NCI-H128 (cell line): ENCODE results near the gene ELOVL1.

ENCODE experiments used
- DNase-seq: peaks from one replicate; lab custom pipeline; 2025; ENCODE audit not compliant: unreplicated experiment; lab: John Stamatoyannopoulos, UW

The ELOVL1 gene

GRCh38 chr1:43331688-43332087 lies 36.1 kb downstream of the ELOVL1 start:
- no peak for DNase-seq

- no peak for DNase-seq
These were observed 37.6 kb downstream of the ELOVL1 start for GRCh38 chr1:43329995-43330751.

GRCh38 chr1:43327549-43328292 lies 40.1 kb downstream of the ELOVL1 start:
- DNase-seq, result no peak

DNA sequence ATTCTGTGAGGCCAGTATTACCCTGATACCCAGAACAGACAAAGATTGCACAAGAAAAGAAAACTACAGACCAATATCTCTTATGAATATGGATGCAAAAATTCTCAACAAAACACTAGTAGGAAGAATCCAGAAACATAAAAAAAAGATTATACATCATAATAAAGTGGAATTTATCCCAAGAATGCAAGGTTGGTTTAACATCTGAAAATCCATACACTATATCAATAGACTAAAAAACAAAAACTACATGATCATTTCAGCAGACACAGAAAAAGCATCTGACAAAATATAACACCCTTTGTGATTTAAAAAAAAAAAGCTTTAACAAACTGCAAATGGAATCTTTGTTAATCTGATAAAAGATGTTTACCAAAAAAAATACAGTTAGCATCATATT lies 42.4 kb downstream of the ELOVL1 start:
- no peak for DNase-seq

DNA sequence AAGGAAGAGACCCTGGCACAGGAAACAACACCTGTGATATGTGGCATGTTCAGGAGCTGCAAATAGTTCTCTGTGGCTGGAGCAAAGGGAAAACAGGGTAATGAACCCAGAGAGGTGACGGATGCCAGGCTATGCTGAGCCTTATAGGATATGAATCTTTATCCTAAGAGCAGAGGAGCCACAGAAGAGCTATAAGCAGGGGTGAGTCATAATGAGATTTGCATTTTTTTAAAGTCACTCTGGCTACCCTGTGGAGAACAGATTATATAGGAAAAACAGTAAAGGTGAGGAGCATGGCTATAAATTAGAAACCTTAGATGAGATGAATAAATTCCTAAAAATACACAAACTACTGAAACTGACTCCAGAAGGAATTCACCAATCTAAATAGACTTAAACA lies 43.0 kb downstream of the ELOVL1 start:
- no peak for DNase-seq

GRCh38 chr1:43322506-43322905 lies 45.3 kb downstream of the ELOVL1 start:
- no peak for DNase-seq

DNA sequence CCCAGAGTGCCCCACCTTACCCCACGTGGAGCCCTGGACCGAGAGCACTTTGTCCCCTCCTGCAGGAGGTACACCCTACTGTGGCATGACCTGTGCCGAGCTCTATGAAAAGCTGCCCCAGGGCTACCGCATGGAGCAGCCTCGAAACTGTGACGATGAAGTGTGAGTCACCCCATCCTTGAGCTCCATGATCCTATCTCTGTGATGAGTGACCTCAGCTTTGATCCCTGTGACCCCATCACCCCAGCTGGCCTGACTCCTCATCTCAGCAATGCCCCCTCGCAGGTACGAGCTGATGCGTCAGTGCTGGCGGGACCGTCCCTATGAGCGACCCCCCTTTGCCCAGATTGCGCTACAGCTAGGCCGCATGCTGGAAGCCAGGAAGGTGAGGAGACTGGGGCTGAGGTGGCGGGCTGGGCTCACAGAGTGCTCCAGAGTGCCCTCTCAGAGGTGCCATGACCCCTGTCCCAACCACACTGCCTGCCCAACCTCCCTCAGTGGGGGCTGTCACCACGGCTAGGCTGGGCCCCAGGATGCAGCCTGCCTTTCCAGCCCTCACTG lies 46.4 kb downstream of the ELOVL1 start:
- DNase-seq, result no peak

DNA sequence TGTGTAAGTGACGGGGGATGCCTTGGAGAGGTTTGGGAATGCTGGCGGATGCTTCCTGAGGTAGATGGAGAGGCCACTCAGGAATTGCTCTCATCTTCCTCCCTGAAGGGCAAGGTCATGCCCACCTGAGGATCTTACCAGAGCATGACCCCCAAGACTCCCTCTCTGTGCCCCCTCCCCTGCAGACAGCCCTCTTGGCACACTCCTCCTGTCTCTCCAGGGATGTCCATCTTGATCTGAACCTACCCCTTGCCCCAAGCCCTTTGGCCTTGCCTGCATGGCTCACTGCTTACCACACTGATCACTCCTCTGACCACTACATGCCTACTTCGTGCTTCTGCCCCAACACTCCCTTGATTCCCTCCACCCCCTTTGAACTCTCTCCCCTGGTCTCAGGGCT lies 48.0 kb downstream of the ELOVL1 start:
- DNase-seq, result no peak

DNA sequence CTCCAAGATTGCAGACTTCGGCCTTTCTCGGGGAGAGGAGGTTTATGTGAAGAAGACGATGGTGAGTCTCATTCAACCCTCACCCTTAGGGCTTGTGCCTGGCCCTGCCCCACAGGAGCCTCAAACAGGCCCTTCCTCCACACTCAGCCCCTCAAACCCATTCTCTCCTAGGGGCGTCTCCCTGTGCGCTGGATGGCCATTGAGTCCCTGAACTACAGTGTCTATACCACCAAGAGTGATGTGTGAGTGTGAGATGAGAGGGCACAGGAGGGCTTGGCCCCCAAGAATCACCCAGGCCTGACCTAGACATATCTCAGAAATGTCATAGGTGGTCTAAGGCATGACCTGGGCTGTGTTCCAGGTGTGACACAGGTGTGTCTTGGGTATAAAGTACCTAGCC lies 48.5 kb downstream of the ELOVL1 start:
- DNase-seq, result no peak

DNA sequence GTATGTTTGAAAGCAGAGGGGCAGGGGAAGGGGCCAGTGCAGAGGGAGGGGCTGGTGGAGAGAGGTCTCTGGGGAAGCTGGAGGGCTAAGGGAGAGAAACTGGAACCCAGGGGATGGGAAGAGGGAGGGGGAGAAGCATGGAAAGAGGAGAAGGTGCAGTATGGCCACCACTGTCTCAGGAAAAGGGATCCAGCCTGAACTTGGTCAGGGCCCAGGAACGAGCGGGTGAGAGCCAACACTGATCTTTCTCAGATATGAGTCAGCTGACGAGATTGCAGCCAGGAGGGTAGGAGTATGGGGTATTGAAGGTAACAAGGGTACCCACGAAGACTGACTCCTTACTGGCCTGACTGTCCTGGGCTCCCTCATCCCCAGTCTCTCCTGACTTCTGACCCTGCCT lies 49.0 kb downstream of the ELOVL1 start:
- DNase-seq, result no peak

DNA sequence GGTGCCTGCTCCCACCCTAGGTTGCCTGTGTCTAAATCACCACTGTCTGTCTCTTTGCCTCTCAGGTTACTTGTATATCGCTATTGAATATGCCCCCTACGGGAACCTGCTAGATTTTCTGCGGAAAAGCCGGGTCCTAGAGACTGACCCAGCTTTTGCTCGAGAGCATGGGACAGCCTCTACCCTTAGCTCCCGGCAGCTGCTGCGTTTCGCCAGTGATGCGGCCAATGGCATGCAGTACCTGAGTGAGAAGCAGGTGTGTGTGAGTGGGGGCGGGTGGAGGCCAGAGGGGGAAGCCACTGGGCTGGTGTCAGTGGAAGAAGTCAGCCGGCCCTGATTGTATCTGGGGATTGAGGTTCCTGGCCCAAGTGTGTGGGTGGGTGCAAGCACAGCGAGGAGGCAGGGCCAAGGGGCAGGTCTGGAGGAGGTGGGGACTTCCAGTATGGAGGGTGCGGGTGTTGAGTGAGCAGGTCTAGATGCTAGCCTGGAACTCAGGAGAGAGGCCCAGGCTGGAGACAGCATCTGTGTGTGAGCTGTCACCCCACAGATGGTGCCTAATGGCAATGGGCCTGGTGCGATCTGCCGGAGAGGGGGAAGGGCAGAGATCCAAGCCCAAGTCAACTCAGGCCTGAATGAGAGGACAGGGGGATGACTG lies 49.9 kb downstream of the ELOVL1 start:
- no peak for DNase-seq

DNA sequence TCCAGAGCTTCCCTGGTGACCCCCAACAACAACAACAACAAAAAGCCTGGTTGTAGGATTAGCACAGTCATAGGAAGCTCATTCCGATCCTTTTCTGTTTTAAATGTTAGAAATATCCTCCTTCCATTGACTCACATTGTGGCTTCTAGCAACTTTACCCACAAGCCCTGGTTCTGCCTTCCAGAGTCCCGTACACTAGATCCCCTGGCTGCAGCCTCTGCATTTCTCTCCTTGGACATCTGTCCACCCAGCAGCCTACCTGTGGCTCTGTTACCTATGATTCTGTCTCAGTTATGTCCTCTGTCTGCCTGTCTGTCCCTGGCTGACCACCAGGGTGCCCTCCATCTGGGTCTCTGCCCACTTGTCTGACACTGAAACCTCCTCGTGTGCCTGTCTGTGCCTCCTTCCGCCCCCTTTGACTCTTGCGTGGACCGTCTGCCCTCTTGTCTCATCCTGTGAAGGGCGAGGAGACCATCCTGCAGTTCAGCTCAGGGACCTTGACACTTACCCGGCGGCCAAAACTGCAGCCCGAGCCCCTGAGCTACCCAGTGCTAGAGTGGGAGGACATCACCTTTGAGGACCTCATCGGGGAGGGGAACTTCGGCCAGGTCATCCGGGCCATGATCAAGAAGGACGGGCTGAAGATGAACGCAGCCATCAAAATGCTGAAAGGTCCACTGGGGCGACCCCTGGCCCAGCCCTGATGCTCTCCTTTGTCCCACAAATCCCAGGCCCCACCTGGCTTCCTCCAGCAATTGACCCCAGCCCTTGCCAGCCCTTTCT lies 50.9 kb downstream of the ELOVL1 start:
- DNase-seq, result no peak

DNA sequence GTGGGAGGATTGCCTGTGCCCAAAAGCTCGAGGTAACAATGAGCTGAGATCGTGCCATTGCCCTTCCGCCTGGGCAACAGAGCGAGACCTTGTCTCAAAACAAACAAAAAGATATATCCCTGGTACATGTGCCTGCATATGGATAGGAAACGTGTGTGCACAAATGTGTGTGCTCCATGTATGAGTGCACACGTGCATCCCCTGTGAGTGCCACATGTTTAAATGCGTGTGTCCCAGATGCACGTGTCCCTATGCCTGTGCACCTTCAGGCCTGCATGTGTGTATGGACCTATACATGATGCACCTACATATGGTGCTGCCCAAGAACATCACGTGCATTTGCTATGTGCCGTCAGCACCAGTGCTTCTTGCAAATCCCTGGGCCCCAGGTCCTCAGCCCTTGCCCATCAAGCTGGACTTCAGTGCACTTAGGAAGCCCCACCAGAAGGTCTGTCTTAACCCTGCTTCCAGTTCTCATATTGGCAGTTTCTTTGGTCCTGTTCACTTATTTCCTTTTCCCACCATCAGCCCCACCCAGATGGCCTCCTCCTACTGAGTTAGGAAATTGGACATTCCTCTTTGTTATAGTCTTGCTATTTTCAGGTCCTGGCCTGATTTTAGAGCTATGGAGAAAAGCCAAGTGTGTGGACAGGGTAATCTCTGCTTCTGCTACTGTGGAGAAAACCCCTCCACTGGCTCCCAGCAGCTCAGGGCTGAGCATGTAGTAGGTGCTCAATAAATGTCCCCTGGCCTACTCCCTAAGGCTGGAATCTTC lies 51.7 kb downstream of the ELOVL1 start:
- no peak for DNase-seq

DNA sequence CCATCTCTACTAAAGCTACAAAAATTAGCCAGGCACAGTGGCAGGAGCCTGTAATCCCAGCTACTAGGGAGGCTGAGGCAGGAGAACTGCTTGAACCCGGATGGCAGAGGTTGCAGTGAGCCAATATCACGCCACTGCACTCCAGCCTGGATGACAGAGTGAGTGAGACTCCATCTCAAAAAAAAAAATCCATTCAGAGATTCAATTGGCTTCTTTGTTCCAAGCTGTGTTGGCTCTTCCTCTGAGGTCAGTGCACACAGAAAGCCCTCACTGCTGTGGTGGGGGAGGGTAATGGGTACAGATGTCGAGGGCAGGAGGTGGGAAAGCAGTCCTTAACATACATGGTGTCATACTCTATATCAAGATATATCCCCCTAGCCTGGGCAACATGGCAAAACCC lies 52.3 kb downstream of the ELOVL1 start:
- DNase-seq, result no peak

DNA sequence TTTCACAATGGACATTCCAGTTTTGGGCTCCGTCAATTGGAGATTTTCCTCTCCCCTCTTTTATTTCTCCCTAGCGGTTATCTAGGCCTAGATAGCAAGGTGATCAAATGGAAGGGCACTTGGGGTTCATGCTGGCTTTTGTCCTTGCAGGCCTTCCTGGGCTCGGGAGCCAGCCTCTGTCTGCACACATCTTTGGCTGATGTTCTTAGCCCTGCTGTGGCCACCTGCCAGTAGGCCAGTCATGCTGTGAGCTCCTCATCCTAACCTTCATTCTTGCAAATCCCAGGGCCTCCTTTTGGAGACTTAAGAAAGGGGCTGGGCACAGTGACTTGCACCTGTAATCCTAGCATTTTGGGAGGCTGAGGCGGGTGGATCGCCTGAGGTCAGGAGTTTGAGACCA lies 53.6 kb downstream of the ELOVL1 start:
- no peak for DNase-seq

GRCh38 chr1:43313771-43314170 lies 54.0 kb downstream of the ELOVL1 start:
- no peak for DNase-seq
